HG03520 (cell line): ENCODE results near the gene PSMB3.
A peak's percentile ranks its signal among the peaks of the same experiment; 100 is the strongest.
"Not testable (repeated sequence)": the region's sequence is repeated elsewhere in the genome, so short reads cannot be mapped to it uniquely, and the experiment has no call there.

Source experiments
- ATAC-seq: cut with Tn5 transposase; IDR thresholded peaks from one replicate; pipeline ENCODE4 v1.9.1; 2021; ENCODE audit warnings: mild to moderate bottlenecking, moderate library complexity; ENCODE audit not compliant: unreplicated experiment

The PSMB3 gene

DNA sequence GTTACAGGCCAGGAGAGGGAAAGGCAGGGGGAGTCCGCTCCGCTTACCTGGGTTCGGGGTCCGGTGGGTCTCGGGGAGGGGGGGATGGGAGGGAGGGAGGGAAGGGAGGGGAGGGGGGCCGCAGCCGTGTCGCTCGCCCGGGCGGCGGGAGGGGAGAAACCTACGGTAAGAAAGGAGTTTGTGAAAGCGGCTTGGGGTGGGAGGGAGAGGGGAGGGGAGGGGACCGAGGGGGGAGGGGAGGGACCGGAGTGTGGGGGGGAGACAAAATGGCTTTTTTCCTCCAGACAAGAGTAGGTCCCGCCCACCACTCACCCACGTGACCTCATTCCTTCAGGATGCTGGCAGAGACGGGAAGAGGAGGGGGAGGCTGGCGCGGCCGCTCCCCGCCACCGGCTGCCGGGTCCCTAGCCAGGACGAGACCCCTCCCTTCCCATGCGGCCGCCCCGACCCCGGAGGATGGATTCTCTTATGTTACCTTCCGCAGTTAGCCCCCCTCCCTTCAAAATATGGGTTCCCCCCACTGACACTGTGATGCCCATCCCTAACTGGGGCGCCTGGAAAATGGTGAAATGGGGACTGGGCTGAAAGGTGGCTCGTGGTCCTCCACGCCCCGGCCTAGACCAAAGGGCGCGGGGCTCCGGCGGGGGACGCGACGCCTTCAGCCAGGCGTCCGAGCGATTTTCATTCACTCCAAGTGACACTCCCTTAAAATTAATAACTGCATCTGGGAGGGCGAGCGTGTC is 4.2 kb upstream of the PSMB3 start, which contains the start of gene PCGF2:
Gene PCGF2 (minus strand): TSS at position 188 of the 743 bp plus-strand sequence. CDS start 7,934 bp downstream, outside the sequence.
- ATAC-seq: no peak

DNA sequence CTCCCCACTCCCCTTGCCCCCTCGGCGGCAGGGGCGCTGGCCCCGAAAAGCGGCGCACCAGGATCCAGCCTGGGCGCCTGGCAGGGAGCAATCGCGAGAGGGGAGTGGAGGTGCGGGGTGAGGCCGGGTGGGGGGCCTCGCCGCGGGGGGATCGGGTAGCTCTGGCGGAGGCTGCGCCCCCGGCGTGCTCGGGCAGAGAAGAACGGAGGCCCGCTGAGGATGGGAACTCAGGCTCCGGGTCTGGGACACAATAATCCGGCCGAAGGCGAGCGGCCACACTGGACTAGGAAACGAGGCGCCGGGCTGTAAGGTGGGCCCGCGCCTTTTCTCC is 3.7 kb upstream of the PSMB3 start:
- ATAC-seq: no peak

DNA sequence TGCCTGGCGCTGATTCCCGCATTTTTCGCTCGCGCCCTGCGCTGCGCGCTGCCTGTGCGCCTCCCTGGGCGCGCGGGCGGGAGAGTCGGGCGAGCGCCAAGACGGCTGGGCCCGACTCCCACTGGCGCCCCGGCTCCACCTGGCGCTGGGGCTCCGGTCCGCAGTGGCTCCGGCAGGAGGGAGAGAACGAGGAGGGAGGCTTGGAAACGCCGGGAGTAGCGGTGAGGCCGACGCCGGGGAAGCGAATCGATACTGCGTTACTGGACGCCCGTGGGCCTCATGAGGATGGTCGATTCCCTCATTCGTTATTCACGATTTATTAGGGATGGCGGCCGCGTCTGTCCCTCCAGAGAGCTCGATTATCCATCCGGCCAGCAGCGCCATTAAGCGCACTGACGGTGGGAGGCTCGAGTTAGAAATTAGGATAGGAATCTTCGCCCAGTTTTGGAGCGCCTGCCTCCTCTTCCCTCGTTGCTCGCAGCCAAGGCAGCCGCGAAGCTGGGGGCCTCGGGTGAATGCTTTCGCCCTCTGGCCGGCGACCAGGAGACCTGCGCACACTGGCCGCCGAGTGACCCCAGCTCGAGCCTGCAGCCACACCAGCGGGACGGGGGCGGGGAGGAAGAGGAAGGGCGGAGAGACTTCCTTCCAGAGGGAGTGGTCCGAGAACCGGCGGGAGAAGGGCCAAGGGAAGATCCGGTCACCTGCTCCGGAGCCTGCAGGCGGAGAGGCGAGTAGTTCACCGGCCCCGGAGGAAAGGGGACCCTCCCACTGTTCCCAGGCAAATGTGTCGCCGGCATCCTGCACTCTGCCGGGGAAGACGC is 3.1 kb upstream of the PSMB3 start:
- ATAC-seq: no peak

DNA sequence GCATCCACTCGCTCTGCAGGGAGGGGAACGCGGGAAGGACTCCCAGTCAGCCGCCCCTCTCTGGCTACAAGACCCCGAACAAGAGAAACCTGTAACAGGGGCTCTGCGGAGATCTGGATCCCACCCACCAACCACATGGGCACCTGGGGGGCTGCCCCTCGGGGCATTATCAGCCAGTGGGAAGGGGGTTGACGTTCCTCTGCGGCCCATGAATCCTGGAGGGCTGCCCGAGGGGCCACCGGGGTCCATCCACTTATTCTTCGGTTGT is 2.6 kb upstream of the PSMB3 start:
- ATAC-seq: no peak

DNA sequence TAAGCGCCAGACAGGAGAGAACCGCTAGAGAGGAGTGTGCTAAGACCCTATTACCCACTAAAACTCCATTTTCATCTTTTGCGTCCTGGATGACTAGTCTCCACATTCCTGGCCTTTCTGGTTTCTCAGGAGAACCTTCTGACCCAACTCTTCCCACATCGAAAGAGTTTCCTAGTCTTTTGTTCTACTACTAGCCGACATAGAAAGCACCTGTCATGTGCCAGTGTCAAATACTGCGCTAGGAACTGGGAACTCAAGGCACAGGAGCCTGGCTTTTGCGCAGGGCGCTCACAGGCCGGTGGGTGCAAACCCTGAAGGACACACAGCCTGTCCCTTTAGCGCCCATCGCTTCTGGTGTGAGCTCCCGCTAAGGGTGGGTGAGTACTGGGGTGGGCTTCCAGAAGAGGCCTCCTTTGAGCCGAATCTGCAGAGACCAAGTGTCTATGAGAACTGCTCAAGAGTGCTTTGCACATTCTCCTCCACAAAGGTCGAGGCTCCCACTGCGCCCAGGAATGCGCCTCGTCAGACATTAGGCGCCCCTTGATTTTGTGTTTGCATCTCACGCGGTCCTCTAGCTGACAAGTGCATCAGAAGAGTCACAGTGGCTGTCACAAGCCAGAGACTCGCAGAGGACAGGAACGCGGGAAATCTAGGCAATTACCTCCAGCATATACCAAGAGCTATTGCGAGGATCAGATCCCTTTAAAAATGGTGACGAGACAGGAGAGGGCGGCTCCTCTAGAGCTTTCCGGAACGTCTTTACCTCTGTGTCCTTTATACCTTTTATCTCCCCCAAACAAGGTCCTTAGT is 2.0 kb upstream of the PSMB3 start:
- no peak for ATAC-seq

DNA sequence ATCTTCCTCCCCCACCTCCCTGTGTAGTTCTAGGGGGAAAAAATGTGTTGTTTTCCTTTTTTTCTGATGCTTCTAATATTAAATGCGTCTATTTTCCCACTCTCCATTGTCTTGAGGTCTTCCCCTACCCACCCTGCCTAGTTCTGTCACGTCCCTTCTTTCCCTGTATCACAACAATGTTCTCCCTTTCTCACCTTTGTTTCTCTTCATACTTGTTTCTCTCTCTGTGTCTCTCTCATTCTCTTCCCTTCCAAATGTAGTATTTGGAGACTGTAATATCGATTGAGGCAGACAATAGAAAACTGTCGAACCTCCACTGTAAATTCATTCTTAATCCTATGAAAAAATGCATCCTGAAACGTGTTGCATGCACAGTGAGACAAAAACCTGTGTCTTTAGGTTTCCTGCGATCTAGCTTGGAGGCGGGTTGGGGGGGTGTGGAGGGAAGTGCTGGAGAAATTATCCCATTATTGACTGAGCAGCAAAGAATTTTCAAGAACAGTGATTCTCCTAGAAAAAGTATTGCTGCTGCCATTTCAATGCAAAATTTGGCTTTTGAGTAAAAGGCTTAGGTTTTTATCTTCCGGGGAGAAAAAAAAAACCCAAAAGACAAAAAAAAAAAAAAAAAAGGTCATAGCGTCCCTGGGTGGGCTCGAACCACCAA is 1.3 kb upstream of the PSMB3 start:
- no peak for ATAC-seq

DNA sequence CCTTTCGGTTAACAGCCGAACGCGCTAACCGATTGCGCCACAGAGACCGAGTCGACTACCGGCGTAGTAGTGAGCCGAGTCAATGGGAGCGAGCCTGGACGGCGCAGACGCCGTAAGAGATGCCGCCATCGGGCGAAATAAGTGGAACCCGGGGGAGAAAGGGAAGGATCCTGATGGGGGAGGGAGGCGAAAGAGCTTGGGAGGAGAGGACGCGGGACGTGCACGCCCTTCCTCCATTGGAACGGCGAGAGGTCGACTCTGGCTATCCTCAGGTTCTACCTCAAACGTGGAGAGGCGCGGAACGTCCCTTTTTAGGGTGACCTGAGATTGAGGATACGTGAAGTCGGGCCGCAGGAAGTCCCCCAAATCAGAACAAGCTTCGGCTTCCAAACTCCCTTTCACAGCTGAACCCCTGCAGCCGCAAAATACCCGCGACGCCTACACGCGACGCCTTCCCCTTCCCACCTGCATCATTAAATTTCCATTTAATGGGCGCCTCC is 683 bp upstream of the PSMB3 start:
- ATAC-seq: peak; percentile 33

DNA sequence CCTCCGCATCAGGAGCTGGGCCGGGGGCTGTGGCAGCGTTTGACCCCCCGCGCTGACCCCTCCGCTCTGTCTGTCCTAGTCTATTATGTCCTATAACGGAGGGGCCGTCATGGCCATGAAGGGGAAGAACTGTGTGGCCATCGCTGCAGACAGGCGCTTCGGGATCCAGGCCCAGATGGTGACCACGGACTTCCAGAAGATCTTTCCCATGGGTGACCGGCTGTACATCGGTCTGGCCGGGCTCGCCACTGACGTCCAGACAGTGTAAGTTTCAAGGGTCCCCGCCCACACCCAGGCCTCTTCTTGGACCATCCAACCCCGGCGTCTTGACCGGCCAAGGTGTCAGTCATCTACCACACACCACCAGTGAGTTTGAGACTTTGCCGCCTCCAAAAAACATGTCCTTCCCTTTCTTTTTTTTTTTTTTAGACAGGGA is 548 bp downstream of the PSMB3 start:
- no peak for ATAC-seq

DNA sequence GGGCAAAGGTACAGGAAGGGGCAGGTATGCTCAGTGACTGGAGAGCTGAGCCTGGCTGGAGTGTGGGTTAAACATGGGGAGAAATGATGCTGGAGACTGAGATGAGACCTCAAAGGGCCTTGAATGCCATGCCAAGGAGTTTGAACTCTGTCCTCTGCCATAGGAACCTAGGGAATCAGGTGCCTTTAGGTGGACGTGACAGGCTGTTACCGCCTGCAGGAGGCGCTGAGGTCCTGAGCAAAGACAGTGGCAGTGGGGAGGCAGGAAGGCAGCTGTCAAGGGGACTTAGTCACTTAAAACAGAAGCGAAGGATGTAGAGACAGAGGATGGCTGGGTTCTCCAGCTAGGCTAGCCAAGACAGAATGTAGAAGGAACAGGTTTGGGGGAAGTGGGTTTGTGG is 9.1 kb downstream of the PSMB3 start:
- ATAC-seq: no peak

DNA sequence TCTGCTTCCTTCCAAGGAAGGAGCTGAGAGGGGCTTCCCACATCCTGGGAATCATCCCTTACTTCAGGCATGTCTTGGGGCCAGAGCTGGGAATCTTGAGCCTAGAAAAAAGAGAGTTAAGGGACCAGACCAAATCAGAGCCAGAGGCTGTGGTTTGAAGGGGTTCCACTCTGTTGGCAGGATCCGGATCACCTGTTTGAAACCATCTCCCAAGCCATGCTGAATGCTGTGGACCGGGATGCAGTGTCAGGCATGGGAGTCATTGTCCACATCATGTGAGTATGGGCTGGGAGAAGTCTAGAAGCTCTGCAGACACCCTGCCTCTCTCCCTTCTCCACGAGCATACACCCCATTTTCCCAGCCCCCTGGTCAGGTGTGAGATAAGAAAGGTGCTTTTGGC is 9.7 kb downstream of the PSMB3 start:
- ATAC-seq: no peak

DNA sequence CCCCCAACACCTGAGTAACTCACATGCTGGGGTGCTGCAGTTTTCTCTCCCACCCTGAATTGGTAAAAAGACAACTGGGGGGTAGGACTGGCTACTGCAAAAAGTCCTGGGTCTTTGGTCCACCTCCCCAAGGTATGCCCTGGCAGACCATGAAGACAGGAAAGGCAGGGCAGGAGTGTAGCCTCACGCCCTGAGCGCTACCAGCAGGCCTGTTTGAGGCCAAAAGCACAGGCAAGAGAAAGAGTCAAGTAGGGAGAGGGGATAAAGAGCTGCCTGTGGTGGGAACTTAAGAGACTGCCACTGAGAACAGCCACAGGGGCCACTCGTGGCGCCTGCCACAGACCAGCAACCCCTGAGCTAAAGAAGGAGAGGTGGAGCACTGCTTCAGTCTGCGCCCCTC is 13.8 kb downstream of the PSMB3 start:
- ATAC-seq: no peak

DNA sequence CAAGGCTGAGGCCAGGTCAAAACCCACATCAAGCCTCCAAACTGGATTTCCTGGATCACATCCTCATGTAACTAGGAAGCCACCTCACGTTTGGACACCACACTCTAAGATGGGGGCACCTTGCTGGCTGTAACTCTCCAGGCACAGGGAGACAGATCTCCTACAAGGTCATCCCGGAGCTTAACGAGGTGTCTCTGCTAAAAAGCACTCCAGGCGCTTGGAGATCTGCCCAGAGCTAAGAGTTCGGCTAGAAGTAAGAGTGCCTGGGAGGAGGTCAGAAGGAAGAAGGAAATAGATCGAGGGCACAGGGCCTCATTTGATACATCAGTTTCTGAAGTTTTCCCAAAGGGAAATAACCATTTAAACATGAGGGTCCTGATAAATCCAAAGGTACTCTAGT is 15.9 kb downstream of the PSMB3 start:
- no peak for ATAC-seq

DNA sequence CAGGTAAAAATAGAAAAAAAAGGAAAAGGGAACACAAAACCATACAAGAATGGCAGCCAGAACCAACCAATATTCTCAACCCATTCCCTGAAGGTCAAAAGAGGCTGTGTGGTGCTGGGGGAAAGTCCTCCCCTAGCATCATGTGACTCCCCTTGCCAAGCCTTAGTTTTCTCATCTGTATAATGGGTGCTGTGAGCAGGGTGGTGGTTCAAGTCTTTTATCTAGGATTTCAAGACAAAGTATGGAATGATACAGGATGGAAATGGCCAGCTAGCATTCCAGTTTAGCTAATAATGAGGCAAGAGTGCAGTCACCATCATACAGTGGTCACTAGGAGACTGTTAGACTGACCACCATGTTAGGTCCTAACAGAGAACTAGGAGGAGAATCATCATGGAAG is 20.7 kb downstream of the PSMB3 start:
- no peak for ATAC-seq

DNA sequence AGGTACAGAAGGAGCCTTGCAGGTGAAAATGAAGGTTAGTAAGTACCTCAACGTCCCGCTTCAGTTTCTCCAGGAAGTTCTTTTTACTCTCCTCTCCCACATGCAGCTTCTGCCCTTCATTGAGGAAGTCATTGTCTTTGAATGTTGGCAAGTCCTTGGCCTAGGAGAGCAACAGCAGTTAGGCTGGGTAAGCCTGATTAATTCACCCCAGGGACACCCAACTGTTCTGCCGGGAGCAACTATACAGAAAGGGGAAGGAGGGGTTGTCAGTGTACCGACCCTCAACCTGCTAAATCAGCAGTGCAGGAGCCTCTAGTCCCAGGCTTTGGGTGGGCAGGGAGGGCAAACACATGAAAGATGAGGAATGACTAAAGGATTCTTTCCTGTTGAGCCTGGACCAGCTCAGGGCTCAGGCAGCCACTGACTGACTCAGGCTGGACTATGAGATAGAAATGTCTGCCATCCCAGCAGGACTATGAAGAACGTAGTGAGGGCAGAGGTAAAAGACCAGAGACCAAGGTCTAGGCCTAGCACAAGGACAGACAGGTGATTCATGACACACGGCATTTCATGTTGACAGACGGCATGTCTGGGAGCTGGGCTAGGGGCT is 25.2 kb downstream of the PSMB3 start:
- ATAC-seq: no peak

DNA sequence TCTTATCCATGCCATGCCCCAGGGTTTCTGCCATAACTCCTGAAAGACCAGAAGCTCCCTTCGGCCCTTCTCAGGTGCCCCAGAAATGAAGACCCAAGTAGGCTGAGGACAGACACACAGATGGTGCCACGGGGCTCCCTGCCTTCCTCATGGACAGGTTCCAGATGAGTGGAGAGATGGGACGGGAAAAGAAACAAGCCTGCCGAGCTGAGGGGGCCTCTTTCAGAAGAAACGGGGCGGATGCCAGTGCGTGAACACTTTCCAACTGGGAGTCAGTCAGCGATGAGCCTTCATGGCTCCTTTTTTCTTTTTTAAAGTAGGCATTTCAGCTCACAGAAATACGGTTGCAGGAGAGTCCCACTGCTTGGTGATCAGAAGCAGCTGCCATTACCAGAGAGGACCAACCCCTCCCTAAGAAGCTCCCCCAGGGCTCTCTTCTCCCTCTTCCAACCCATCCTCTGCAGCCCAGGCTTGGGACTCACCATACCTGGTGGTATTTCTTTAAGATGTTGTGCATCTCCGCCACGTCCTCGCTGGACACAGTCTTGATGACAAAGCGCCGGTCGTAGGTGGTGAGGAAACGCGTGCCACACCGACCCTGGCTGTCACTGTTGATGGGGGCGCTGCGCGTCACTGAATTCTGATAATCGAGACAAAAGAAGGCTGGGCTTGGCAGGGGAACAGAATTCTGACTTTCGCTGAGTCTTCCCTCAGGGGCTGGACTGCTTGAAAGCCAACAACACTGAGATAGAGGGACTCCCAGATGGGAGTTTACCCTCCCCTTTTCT is 27.6 kb downstream of the PSMB3 start:
- no peak for ATAC-seq

DNA sequence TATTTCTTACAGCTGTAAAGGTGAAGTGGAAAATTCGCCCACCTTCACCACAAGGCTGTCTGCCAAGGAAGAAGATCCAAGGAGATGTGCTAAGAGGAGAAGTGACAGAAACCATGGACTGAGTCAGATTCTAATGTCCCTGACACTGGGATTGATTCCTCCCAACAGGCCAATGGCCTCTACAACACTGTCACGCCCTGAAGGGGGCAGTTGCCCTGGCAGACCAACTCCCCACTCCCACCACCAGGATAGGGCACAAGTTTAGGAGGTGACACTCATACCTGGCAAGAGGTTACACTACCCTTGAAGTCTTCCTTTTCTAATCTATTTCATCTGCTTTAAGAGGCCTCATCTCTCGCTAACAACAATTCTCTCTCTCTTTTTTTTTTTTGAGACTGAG is 30.7 kb downstream of the PSMB3 start:
- ATAC-seq: no peak

DNA sequence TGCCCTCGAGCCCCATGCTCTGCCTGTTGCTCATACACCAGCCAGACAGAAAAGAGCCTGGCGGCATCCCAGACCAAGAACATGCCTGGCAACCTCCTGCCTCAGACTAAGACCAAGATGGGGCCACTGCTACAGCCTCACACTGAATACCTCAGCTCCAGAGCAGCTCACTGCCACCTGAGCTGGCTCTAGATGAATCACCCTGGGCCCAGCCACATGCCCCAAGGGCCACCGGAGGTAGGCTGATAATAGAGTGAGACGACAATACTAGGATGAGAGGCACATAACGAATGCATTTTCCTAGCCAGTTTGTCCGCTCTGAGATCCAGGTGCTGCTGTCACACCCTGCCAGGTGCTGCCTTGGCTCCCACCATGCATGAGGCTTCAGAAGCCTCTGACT is 33.8 kb downstream of the PSMB3 start:
- ATAC-seq: no peak

DNA sequence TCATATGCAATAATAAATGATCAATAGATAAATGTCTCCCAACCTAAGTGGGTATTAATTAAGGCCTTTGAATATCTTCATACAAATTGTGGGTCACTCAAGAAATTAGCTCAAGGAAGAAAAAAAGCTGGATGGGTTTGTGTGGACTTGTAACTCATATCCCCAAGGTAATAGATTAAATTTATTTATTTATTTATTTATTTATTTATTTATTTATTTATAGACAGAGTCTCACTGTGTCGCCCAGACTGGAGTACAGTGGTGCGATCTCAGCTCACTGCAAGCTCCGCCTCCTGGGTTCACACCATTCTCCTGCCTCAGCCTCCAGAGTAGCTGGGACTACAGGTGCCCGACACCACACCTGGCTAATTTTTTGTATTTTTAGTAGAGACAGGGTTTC is 35.5 kb downstream of the PSMB3 start:
- not testable (repeated sequence) for ATAC-seq

DNA sequence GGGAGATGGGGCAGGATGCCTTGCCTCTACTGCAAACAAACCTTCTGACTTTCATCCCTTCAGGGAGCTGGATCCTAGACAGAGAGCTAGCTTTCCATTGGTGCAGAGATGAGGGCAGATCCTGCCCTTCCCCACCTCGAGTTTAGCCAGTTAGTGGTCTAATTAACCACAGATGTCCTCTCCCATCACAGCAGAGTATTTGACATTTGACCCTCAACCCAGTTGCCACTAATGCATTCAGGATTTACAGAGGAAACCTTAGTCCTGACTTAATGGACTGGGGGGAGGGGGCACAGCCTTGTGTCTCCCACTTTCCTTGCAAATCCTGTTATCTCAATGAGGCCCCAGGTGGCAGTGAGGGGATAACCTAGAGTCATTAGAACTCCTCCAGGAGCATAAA is 36.6 kb downstream of the PSMB3 start:
- no peak for ATAC-seq

DNA sequence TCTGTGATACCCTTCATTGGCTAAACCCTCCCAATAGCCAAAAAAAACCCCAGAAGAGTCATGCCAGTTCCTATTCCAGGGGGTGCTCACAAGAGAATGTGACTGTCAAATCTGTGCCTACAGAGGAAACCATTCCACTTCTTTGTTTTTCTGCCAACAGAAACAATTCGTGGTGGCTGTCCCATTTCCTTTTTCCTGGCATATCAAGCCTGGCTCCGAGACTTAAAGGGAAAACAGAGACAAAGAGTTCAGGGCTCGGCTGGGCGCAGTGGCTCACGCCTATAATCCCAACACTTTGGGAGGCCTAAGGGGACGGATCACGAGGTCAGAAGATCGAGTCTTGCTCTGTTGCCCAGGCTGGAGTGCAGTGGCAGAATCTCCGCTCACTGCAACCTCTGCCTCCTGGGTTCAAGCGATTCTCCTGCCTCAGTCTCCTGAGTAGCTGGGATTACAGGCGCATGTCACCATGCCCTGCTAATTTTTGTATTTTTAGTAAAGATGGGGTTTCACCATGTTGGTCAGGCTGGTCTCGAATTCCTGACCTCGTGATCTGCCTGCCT is 37.7 kb downstream of the PSMB3 start:
- ATAC-seq: not testable (repeated sequence)
